Endothelial cell of umbilical vein (primary cell): Measurements from ENCODE around the gene MUC4.
"Not testable (repeated sequence)": the region's sequence is repeated elsewhere in the genome, so short reads cannot be mapped to it uniquely, and the experiment has no call there.

Source experiments
- EZH2 ChIP-seq: IDR thresholded peaks from 2 replicates; pipeline ENCODE4 v1.6.1; 2012; ENCODE audit warnings: borderline replicate concordance, low read depth, mild to moderate bottlenecking, moderate library complexity, low read length, inconsistent platforms; ENCODE audit not compliant: severe bottlenecking
- FOS ChIP-seq: IDR thresholded peaks from 2 replicates; pipeline ENCODE4 v1.6.1; 2011; ENCODE audit warnings: mild to moderate bottlenecking, low read length, moderate library complexity, borderline replicate concordance; ENCODE audit not compliant: insufficient read depth
- GATA2 ChIP-seq: IDR thresholded peaks from 2 replicates; pipeline ENCODE4 v1.7.0; 2011; ENCODE audit warnings: low read depth, mild to moderate bottlenecking, moderate library complexity, mixed read lengths, low read length; ENCODE audit not compliant: insufficient read length, insufficient read depth
- MYC ChIP-seq: IDR thresholded peaks from one replicate; pipeline ENCODE4 v1.6.1; 2011; ENCODE audit warnings: mild to moderate bottlenecking, low read depth, low read length
- POLR2A ChIP-seq: IDR thresholded peaks from 2 replicates; pipeline ENCODE4 v1.6.1; 2012; ENCODE audit warnings: low read depth, mild to moderate bottlenecking, control low read depth, low read length
- POLR2AphosphoS5 ChIP-seq: IDR thresholded peaks from 2 replicates; pipeline ENCODE4 v1.6.1; 2012; ENCODE audit warnings: low read depth, mild to moderate bottlenecking, control low read depth, low read length, moderate library complexity; ENCODE audit not compliant: insufficient read depth
- TF ChIP-seq, protein P1 (sequence below), 2 donors: IDR thresholded peaks; 1 replicate in 1 of 2; 2 replicates in 1 of 2; pipeline ENCODE4 v1.5.1; 2011; ENCODE audit warnings: low read length in 2 of 2, mild to moderate bottlenecking in 2 of 2, moderate library complexity in 2 of 2, control low read depth in 1 of 2, inconsistent platforms in 1 of 2, low read depth in 1 of 2; ENCODE audit not compliant: insufficient read depth in 1 of 2; ENCODE audit errors: extremely low read depth in 1 of 2
- TF ChIP-seq, protein P2 (sequence below): IDR thresholded peaks from 2 replicates; pipeline ENCODE4 v1.6.1; 2011; ENCODE audit not compliant: insufficient read depth, insufficient read length

- TF ChIP-seq, protein P1, sequence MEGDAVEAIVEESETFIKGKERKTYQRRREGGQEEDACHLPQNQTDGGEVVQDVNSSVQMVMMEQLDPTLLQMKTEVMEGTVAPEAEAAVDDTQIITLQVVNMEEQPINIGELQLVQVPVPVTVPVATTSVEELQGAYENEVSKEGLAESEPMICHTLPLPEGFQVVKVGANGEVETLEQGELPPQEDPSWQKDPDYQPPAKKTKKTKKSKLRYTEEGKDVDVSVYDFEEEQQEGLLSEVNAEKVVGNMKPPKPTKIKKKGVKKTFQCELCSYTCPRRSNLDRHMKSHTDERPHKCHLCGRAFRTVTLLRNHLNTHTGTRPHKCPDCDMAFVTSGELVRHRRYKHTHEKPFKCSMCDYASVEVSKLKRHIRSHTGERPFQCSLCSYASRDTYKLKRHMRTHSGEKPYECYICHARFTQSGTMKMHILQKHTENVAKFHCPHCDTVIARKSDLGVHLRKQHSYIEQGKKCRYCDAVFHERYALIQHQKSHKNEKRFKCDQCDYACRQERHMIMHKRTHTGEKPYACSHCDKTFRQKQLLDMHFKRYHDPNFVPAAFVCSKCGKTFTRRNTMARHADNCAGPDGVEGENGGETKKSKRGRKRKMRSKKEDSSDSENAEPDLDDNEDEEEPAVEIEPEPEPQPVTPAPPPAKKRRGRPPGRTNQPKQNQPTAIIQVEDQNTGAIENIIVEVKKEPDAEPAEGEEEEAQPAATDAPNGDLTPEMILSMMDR (IDR thresholded peaks at IDR 0.05; ENCODE audit: extremely low read depth in 1 of 2, insufficient read depth in 1 of 2, low read depth in 1 of 2, low read length in 2 of 2) = not testable (repeated sequence)
- TF ChIP-seq, protein P2, sequence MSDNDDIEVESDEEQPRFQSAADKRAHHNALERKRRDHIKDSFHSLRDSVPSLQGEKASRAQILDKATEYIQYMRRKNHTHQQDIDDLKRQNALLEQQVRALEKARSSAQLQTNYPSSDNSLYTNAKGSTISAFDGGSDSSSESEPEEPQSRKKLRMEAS = not testable (repeated sequence)
- not testable (repeated sequence) for TF ChIP-seq POLR2AphosphoS5, EZH2, MYC, GATA2, FOS, POLR2A
Measured at GRCh38 chr3:195749101-195749500, 62.6 kb downstream of the MUC4 start.
